Breast epithelium (tissue), 4 donors: ENCODE results near the gene ZNF550. TPM values are rescaled to one million over a fixed set of nuclear protein-coding genes. Genes with fewer than 3 reads are reported as not detected.
"Not testable (repeated sequence)": the region's sequence is repeated elsewhere in the genome, so short reads cannot be mapped to it uniquely, and the experiment has no call there.

ENCODE experiments used
- DNase-seq, 2 donors: peaks; one replicate each; pipeline ENCODE4 v3.0.0-alpha.2; 2019; ENCODE audit warnings: low spot score in 2 of 2
- H3K27ac ChIP-seq, 2 donors: fragments of 200-600 bp; sonication (generic) in 1 of 2; one replicate each; pipeline ENCODE4 v1.5.1; 2016 to 2019; ENCODE audit warnings: mild to moderate bottlenecking in 1 of 2
- H3K27me3 ChIP-seq, 2 donors: fragments of 200-600 bp; sonication (generic) in 1 of 2; one replicate each; pipeline versions ENCODE4 v1.5.1 to v1.6.0; 2017 to 2019; ENCODE audit warnings: control low read depth in 1 of 2, mild to moderate bottlenecking in 1 of 2
- H3K36me3 ChIP-seq: fragments of 200-600 bp; one replicate; pipeline ENCODE4 v1.5.1; 2019
- H3K4me1 ChIP-seq, 2 donors: fragments of 200-600 bp; sonication (generic); one replicate each; pipeline ENCODE4 v1.5.1; 2016 to 2019; ENCODE audit warnings: control low read depth in 1 of 2
- H3K4me3 ChIP-seq, 3 donors: fragments of 200-600 bp; sonication (generic); 1 replicate in 2 of 3; 2 replicates in 1 of 3; pipeline ENCODE4 v1.5.1; 2016 to 2019; ENCODE audit warnings: mild to moderate bottlenecking in 3 of 3, moderate library complexity in 2 of 3
- H3K9me3 ChIP-seq, 2 donors: fragments of 200-600 bp; sonication (generic) in 1 of 2; one replicate each; pipeline ENCODE4 v1.5.1; 2016 to 2019; ENCODE audit warnings: control low read depth in 1 of 2
- CTCF ChIP-seq, 3 donors: fragments of 450-650 bp; IDR thresholded peaks; one replicate each; pipeline ENCODE4 v1.5.1; 2016 to 2017; ENCODE audit warnings: antibody characterized with exemption in 3 of 3, mild to moderate bottlenecking in 3 of 3, moderate library complexity in 3 of 3
- POLR2A ChIP-seq: fragments of 450-650 bp; IDR thresholded peaks from one replicate; pipeline ENCODE4 v1.6.1; 2016; ENCODE audit warnings: antibody characterized with exemption, mild to moderate bottlenecking, moderate library complexity
- POLR2AphosphoS5 ChIP-seq, 3 donors: sonication (generic); formaldehyde crosslinking; IDR thresholded peaks; one replicate each; pipeline ENCODE4 v1.6.1; 2017; ENCODE audit warnings: antibody characterized with exemption in 3 of 3
- intact Hi-C: fragments of 100-400 bp; cut with DNase I; formaldehyde crosslinking; loops from one replicate; pipeline ENCODE4 v1.15.1; 2023; ENCODE audit warnings: low total_unique reads
- total RNA-seq, 3 donors: library from RNA; depleted of rRNA; stranded (reverse); fragments of >200 nt; gene quantifications; one replicate each; pipeline ENCODE4 v1.1.0, GENCODE V29; 2016

The ZNF550 gene
- total RNA-seq, 3 donors from 2014 or later = 5.4 to 15.5 (median 15.1) TPM

GRCh38 chr19:57511484-57511883 lies 48.2 kb downstream of the ZNF550 start:
- peaks cover 9% of the 10 kb centered on the region for H3K36me3 ChIP-seq
- DNase-seq = no peak
- H3K4me1 ChIP-seq = no peaks in the 10 kb centered on the region
- no peak overlapping the region for H3K4me3 ChIP-seq
- H3K27ac ChIP-seq = no peak overlapping the region
- H3K9me3 ChIP-seq = peaks cover 47 to 81% of the 10 kb centered on the region in 2 donors
- no peak for TF ChIP-seq POLR2A
- no peak for TF ChIP-seq POLR2AphosphoS5 (IDR thresholded peaks at IDR 0.05)
- no peak for TF ChIP-seq CTCF (IDR thresholded peaks at IDR 0.05)
- intact Hi-C loops = no loop called here
- no peaks in the 10 kb centered on the region for H3K27me3 ChIP-seq

GRCh38 chr19:57506163-57506562 lies 53.5 kb downstream of the ZNF550 start:
- Histone ChIP-seq H3K27me3 (no peaks in the 10 kb centered on the region), H3K27ac (no peak overlapping the region), H3K9me3 (peaks cover 58 to 79% of the 10 kb centered on the region in 2 donors), H3K36me3 (peaks cover 17% of the 10 kb centered on the region), H3K4me3 (peak overlapping the region in 1 of 3 donors; percentile 8), H3K4me1 (no peaks in the 10 kb centered on the region)
- TF ChIP-seq POLR2A = no peak
- TF ChIP-seq POLR2AphosphoS5 (IDR thresholded peaks at IDR 0.05) = no peak
- TF ChIP-seq CTCF (IDR thresholded peaks at IDR 0.05) = no peak
- intact Hi-C loops = no loop called here
- no peak for DNase-seq

- H3K4me3 ChIP-seq = peak overlapping the region; percentile 79 to 86 (median 83)
- H3K27me3 ChIP-seq, H3K36me3 ChIP-seq, H3K4me1 ChIP-seq, H3K27ac ChIP-seq, DNase-seq, intact Hi-C loops: not testable (repeated sequence)
- H3K9me3 ChIP-seq = peaks cover 28 to 35% of the 10 kb centered on the region in 2 donors
Measured at GRCh38 chr19:57500400-57500799, 59.3 kb downstream of the ZNF550 start.

- H3K27me3 ChIP-seq, intact Hi-C loops, H3K36me3 ChIP-seq, H3K4me1 ChIP-seq: not testable (repeated sequence)
- H3K4me3 ChIP-seq = peak within 1 kb of the TSS; percentile 79 to 86 (median 83)
- peak in 2 of 3 donors; percentile 46 to 87 for TF ChIP-seq POLR2AphosphoS5 (IDR thresholded peaks at IDR 0.05)
- peak; percentile 30 for TF ChIP-seq POLR2A
- DNase-seq = peak; percentile 91 to 95
- peak within 1 kb of the TSS; percentile 90 to 97 for H3K27ac ChIP-seq
- H3K9me3 ChIP-seq = peaks cover 30 to 32% of the 10 kb centered on the region in 2 donors
Measured at GRCh38 chr19:57499680-57500395, 59.8 kb downstream of the ZNF550 start, which contains the start of gene ZNF773. Gene ZNF773 (plus strand): TSS chr19:57499938. CDS start chr19:57500081, 143 bp downstream.

GRCh38 chr19:57499332-57499679 lies 60.4 kb downstream of the ZNF550 start:
- DNase-seq, H3K36me3 ChIP-seq, intact Hi-C loops, H3K4me1 ChIP-seq, H3K27ac ChIP-seq, H3K27me3 ChIP-seq: not testable (repeated sequence)
- Histone ChIP-seq H3K4me3 (peak overlapping the region in 1 of 3 donors; percentile 86), H3K9me3 (peaks cover 30 to 35% of the 10 kb centered on the region in 2 donors)

GRCh38 chr19:57488299-57488644 lies 71.4 kb downstream of the ZNF550 start:
- H3K4me3 ChIP-seq = peak overlapping the region in 2 of 3 donors; percentile 13 to 17
- H3K27ac ChIP-seq, H3K36me3 ChIP-seq, intact Hi-C loops, DNase-seq, H3K4me1 ChIP-seq, H3K27me3 ChIP-seq: not testable (repeated sequence)
- H3K9me3 ChIP-seq = peaks cover 11 to 26% of the 10 kb centered on the region in 2 donors

GRCh38 chr19:57487477-57488298 lies 72.0 kb downstream of the ZNF550 start, which contains the start of gene ZNF419:
Gene ZNF419 (plus strand): TSS chr19:57487750. CDS start chr19:57487951, 201 bp downstream.
- H3K36me3 ChIP-seq, intact Hi-C loops, H3K27me3 ChIP-seq, H3K4me1 ChIP-seq: not testable (repeated sequence)
- peak; percentile 54 to 87 (median 74) for TF ChIP-seq POLR2AphosphoS5 (IDR thresholded peaks at IDR 0.05)
- peak; percentile 94 for DNase-seq
- peak within 1 kb of the TSS; percentile 93 to 100 (median 94) for H3K4me3 ChIP-seq
- H3K27ac ChIP-seq = peak within 1 kb of the TSS; percentile 93 to 96
- peaks cover 5 to 20% of the 10 kb centered on the region in 2 donors for H3K9me3 ChIP-seq

Other genes starting within 250 kb of the ZNF550 start
- gene ZNF543, start 239.4 kb downstream of the ZNF550 start, total RNA-seq = 10 to 100 TPM in 1 of 3 donors, 1 to 10 TPM in 2; 6.7 to 14.8 (median 8.5) TPM
- gene ZNF304, start 208.6 kb downstream of the ZNF550 start, total RNA-seq = 10 to 100 TPM in 1 of 3 donors, 1 to 10 TPM in 2; 7.5 to 13.6 (median 8.2) TPM
- gene TRAPPC2B, start 196.3 kb downstream of the ZNF550 start, total RNA-seq = 10 to 100 TPM; 16.7 to 23.2 (median 20.2) TPM
- gene ZNF547, start 196.3 kb downstream of the ZNF550 start, total RNA-seq = 1 to 10 TPM; 1.6 to 3.8 (median 2.4) TPM
- 10 to 100 TPM; 23.6 to 34.5 (median 31.8) TPM for gene ZNF548, start 170.0 kb downstream of the ZNF550 start, total RNA-seq
- gene ZNF17, start 148.7 kb downstream of the ZNF550 start, total RNA-seq = 10 to 100 TPM; 10.5 to 22.0 (median 11.2) TPM
- 10 to 100 TPM in 1 of 3 donors, 1 to 10 TPM in 2; 3.4 to 11.1 (median 8.5) TPM for gene ZNF749, start 124.5 kb downstream of the ZNF550 start, total RNA-seq
- gene VN1R1, start 102.7 kb downstream of the ZNF550 start, total RNA-seq = 1 to 10 TPM in 2 of 3 donors, under 1 TPM in 1; 0.96 to 2.5 (median 2.0) TPM
- gene ZNF772, start 82.3 kb downstream of the ZNF550 start, total RNA-seq = 10 to 100 TPM in 2 of 3 donors, 1 to 10 TPM in 1; 8.5 to 26.9 (median 19.7) TPM
- gene ZNF419, start 72.1 kb downstream of the ZNF550 start, total RNA-seq = 10 to 100 TPM; 10.2 to 13.0 (median 12.5) TPM
- 10 to 100 TPM in 2 of 3 donors, 1 to 10 TPM in 1; 9.3 to 26.2 (median 12.8) TPM for gene ZNF773, start 59.9 kb downstream of the ZNF550 start, total RNA-seq
- 10 to 100 TPM in 1 of 3 donors, 1 to 10 TPM in 2; 3.7 to 11.6 (median 7.9) TPM for gene ZNF549, start 32.5 kb downstream of the ZNF550 start, total RNA-seq
- 1 to 10 TPM; 2.7 to 6.4 (median 6.2) TPM for gene ZNF416, start 19.0 kb upstream of the ZNF550 start, total RNA-seq
- gene ZIK1, start 24.3 kb upstream of the ZNF550 start, total RNA-seq = 1 to 10 TPM; 2.2 to 8.9 (median 6.9) TPM
- gene ZNF530, start 40.0 kb upstream of the ZNF550 start, total RNA-seq = 1 to 10 TPM; 2.9 to 6.9 (median 5.3) TPM
- 10 to 100 TPM; 18.2 to 31.6 (median 18.4) TPM for gene ZNF134, start 54.4 kb upstream of the ZNF550 start, total RNA-seq
- gene ZNF211, start 73.3 kb upstream of the ZNF550 start, total RNA-seq = 10 to 100 TPM in 2 of 3 donors, 1 to 10 TPM in 1; 8.2 to 23.1 (median 16.4) TPM
- gene ZSCAN4, start 109.1 kb upstream of the ZNF550 start, total RNA-seq = not detected
- gene ZNF551, start 122.1 kb upstream of the ZNF550 start, total RNA-seq = 10 to 100 TPM in 2 of 3 donors, 1 to 10 TPM in 1; 7.4 to 28.0 (median 19.3) TPM
- 1 to 10 TPM in 2 of 3 donors, under 1 TPM in 1; 0.96 to 7.8 (median 6.2) TPM for gene ZNF154, start 149.3 kb upstream of the ZNF550 start, total RNA-seq
- 10 to 100 TPM in 1 of 3 donors, 1 to 10 TPM in 2; 4.0 to 13.5 (median 7.9) TPM for gene ZNF671, start 167.8 kb upstream of the ZNF550 start, total RNA-seq
- gene ZNF776, start 187.0 kb upstream of the ZNF550 start, total RNA-seq = 10 to 100 TPM in 2 of 3 donors, 1 to 10 TPM in 1; 8.5 to 31.8 (median 21.0) TPM
- gene ZNF586, start 209.8 kb upstream of the ZNF550 start, total RNA-seq = 10 to 100 TPM in 2 of 3 donors, 1 to 10 TPM in 1; 9.9 to 40.5 (median 13.4) TPM